GM12872 (cell line): ENCODE measurements around the gene MYO15B.

ENCODE experiments used
- TF ChIP-seq, protein P1 (sequence below): IDR thresholded peaks from 3 replicates; pipeline ENCODE4 v1.5.1; 2011; ENCODE audit warnings: low read depth, mild to moderate bottlenecking, low read length, moderate library complexity; ENCODE audit not compliant: insufficient read depth

MYO15B gene

DNA sequence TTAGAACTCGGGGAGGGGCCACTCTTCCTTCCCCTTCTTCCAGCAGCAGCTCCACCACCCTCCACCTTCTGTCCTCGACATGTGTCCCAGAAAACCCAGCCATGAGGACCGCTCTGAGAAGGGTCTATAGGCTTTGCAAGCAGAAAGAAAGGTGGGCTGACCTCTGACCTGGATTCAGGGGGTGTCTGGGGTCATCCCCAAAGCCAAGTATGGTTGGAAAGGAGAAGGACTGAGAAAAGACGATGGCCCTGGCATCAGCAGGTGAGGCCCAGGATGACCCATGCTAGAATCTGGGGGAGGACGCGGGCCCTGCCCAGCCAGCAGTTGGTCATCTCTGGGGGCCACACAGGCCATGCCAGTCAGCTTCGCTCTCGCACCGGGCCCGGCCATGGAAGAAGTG is 39.5 kb downstream of the MYO15B start:
- TF ChIP-seq, protein P1, sequence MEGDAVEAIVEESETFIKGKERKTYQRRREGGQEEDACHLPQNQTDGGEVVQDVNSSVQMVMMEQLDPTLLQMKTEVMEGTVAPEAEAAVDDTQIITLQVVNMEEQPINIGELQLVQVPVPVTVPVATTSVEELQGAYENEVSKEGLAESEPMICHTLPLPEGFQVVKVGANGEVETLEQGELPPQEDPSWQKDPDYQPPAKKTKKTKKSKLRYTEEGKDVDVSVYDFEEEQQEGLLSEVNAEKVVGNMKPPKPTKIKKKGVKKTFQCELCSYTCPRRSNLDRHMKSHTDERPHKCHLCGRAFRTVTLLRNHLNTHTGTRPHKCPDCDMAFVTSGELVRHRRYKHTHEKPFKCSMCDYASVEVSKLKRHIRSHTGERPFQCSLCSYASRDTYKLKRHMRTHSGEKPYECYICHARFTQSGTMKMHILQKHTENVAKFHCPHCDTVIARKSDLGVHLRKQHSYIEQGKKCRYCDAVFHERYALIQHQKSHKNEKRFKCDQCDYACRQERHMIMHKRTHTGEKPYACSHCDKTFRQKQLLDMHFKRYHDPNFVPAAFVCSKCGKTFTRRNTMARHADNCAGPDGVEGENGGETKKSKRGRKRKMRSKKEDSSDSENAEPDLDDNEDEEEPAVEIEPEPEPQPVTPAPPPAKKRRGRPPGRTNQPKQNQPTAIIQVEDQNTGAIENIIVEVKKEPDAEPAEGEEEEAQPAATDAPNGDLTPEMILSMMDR, result no peak

DNA sequence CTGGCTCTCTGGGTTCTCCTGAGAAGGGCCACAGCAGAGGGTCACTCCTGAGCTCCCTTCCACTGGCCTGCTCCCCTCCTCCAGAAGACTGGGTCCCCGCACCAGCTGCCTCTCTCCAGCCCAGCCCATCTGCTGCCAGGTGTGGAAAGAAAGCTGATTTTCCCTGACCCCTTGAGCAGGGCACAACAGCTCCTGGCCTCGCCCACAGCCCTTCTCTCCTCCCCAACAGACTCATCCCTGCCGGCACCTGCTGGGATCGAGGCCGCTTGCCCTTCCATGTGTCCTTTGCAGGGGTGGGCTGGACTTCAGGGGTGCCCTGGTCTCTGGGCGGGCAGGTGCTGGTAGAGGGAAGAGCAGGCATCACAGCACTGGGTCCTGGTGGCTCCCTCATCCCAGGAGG is 40.8 kb downstream of the MYO15B start:
- TF ChIP-seq, protein P1, result no peak

DNA sequence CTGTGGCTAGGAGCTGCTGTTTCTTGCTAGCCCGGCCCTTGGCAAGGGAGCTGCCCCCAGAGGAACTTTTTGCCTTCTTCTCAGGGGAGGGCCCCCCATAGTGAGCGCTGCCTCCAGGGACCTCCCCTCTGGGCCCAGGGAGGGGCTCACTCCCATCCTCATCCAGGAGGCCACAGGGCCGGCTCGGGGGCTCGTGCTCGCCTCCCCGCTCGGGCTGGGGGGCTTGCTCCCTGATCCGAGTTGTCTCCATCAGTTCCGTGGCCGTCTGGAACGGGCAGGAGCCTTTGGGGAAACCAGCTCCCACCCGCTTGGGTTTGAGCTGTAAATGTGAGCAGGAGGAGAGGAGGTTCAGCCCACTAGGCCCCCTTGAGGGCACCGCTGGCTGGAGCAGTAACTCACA is 41.6 kb downstream of the MYO15B start:
- TF ChIP-seq, protein P1, result no peak

DNA sequence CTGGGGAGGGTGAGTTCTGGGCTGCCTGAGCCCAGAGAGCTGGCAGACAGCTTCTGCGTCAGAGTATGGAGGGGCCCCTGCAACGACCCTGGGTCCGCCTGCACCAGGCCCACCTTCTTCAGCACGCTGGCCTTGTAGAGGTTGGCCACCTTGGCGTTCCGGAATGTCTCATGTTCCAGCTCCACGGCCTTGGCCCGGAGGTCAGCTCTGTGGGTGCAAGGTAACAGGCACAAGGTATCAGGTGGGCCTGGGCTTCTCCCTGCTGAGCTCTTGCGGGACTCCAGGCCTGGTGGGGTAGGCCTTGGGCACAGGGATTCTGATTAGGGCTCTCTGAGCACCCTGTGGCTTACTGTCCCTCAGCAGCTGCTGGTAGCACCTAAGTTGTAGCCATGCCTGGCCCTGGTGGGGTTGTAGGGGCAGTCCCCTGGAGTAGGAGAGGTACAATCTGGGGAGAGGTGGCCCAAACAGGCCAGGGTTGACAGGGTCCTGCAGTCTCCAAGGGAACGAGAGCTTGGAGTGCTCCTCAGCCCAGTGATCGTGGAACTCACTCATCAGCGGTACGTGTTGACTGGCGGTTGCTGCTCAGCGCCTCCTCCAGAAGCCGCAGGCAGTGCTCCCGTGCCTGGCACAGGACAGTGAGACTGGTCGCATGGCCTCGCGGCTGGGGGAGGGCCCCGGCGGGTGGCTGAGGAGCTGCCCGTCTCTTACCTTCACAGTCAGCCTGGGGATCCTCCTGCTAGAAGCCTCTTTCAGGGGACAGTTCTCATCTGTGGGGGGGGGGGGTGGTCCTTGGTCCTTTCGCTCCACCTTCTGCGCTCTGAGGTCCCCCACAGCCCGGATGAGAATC is 42.7 kb downstream of the MYO15B start:
- TF ChIP-seq, protein P1, result no peak

DNA sequence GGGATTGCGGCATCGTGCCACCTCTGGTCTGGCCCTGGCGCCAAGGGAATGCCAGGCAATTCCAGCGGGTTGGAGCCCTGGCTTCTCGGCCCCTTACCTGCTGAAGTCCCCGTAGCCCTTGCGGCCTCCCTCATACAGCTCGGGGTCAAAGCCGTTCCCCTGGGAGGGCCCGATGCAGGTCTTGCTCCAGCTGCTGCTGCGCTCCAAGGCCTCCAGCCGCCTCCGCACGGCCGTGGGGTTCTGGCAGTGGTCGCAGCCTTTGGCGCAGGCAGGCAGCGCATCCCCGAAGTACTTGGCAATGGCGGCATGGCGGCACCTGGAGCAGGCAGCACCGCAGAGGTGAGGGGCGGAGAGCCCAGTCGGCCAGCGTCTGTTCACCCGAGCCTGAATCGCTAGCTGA is 43.8 kb downstream of the MYO15B start:
- TF ChIP-seq, protein P1, result no peak

DNA sequence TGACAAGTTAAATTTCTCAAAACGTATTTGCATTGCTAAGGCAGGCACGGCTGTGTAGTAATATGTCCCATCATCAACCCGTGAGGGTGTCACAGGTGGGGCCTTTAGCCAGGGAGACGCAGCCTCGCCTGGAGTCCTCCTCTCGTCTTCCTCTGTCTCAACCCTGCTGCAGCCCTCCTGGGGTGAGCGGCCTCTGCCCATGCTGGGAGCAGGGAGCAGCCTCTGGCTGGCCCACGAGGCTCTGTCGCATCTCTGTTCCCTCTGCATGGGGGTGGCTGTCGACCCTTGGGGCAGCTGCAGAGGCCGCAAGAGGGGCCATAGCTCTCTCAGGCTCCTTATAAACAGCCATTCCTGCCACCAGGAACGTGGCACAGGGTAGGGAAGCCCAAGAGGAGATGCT is 44.8 kb downstream of the MYO15B start:
- TF ChIP-seq, protein P1, result no peak

DNA sequence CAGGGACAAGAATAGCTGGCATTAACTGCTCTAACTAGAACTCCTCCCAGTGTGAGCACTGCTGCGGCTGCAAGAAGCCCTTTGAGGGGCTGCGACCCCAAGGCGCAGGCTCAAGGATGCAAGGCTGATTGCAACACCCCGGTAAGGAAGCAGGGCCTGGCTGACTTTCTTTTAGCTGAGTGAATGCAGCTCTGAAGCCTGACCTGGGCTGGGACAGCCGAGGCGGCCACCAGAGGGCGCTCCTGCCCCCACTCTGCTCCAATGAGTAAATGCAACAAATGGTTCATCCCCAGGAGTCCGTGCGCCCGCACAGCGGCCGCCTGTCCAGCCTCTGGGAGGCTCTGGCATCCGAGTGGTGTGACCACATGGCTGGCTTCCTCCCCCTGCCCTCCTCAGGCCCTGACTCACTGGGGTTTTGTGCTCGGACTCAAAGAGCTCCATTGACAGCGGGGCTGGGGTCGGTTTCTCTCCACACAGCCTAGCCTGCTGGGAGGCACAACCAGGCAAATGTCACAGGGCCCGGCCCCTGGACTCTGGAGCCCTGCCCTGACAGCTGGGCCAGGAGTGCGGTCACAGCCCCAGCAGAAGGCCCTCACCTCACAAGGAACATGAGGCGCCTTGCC is 45.4 kb downstream of the MYO15B start, which contains the start of gene SMIM5:
SMIM5 (plus strand) TSS at position 572 of the 623 bp plus-strand sequence. CDS start 6,768 bp downstream, outside the sequence.
- TF ChIP-seq, protein P1, result peak; percentile 97
